Right cardiac atrium (tissue), 5 donors: ENCODE measurements around the gene WDR12. TPM values are rescaled to one million over a fixed set of nuclear protein-coding genes. Genes with fewer than 3 reads are reported as not detected.
"Not testable (repeated sequence)": the region's sequence is repeated elsewhere in the genome, so short reads cannot be mapped to it uniquely, and the experiment has no call there.

Experiments
- ATAC-seq, 2 donors: fragments of 200-7000 bp; cut with Tn5 transposase; one replicate each; pipeline versions ENCODE4 v1.8.0 to v1.9.1; 2020; ENCODE audit warnings: moderate library complexity in 2 of 2, mild to moderate bottlenecking in 1 of 2
- DNase-seq, 3 donors: peaks; one replicate each; pipeline ENCODE4 v3.0.0-alpha.2; 2020
- H3K27ac ChIP-seq: one replicate; pipeline ENCODE4 v1.5.1; 2013; ENCODE audit warnings: mild to moderate bottlenecking, low read length, control low read depth, moderate library complexity
- H3K27me3 ChIP-seq: one replicate; pipeline ENCODE4 v1.6.1; 2013; ENCODE audit not compliant: control insufficient read depth, insufficient read depth
- H3K4me1 ChIP-seq: one replicate; pipeline ENCODE4 v1.6.1; 2013; ENCODE audit warnings: low read length; ENCODE audit not compliant: control insufficient read depth, insufficient read depth
- H3K4me3 ChIP-seq: one replicate; pipeline ENCODE4 v1.5.1; 2013; ENCODE audit warnings: low read length, control low read depth
- H3K9me3 ChIP-seq: one replicate; pipeline ENCODE4 v1.6.1; 2013; ENCODE audit warnings: low read length; ENCODE audit not compliant: control insufficient read depth
- WGBS: extraction: QIAGEN DNeasy Blood & Tissue Kit; methylation state at CpG from one replicate; pipeline ENCODE4 v1.1.7; 2013; 5-methylcytosine and 5-hydroxymethylcytosine counted together
- intact Hi-C, 4 donors: fragments of 100-400 bp; cut with DNase I; formaldehyde crosslinking; loops; one replicate each; pipeline versions ENCODE4 v1.11.0 to v1.14.0; 2022 to 2023
- long read RNA-seq, 4 donors: library from polyadenylated mRNA; unstranded; transcript quantifications; one replicate each; pipeline ENCODE4 v2.0.0, GENCODE V29; 2020 to 2021
- polyA plus RNA-seq: library from polyadenylated mRNA; stranded (reverse); fragments of 200-250 nt; gene quantifications from one replicate; pipeline ENCODE4 v1.2.3, GENCODE V29; 2013
- total RNA-seq, 4 donors: library from RNA; stranded (reverse); fragmentation: NEBNext Ultra II Directional; extraction: Animal tissue kit (Norgen Biotek cat#: 25700); gene quantifications; one replicate each; pipeline ENCODE4 v1.2.1, GENCODE V29; 2021
- donor health status: healthy with polysubstance abuse.
- donor health status: DM: no; HTN: yes; CAD: no.
- donor health status: DM: no; HTN: no; CAD: no.
- donor health status: DM: no; HTN: yes; CAD: no; lungs with severe emphysema.
- donor health status: DM: yes; HTN: yes; CAD: no.

WDR12 gene
- total RNA-seq (10 to 100 TPM; 39.7 to 57.5 (median 54.1) TPM), polyA plus RNA-seq (29.4 TPM)
- long read RNA-seq, donor 1, full-length matches to known transcripts: 56 of 64 reads
- long read RNA-seq, donor 1, partial matches to known transcripts: 5 of 64 reads
- long read RNA-seq, donor 1, other reads (novel, unspliced or antisense): 3 of 64 reads
- long read RNA-seq, donor 2, full-length matches to known transcripts: 11 of 13 reads
- long read RNA-seq, donor 2, partial matches to known transcripts: 0 of 13 reads
- long read RNA-seq, donor 2, other reads (novel, unspliced or antisense): 2 of 13 reads
- long read RNA-seq, donor 3, full-length matches to known transcripts: 90 of 102 reads
- long read RNA-seq, donor 3, partial matches to known transcripts: 4 of 102 reads
- long read RNA-seq, donor 3, other reads (novel, unspliced or antisense): 8 of 102 reads
- long read RNA-seq, donor 4, full-length matches to known transcripts: 24 of 26 reads
- long read RNA-seq, donor 4, partial matches to known transcripts: 0 of 26 reads
- long read RNA-seq, donor 4, other reads (novel, unspliced or antisense): 2 of 26 reads

GRCh38 chr2:202911512-202912341 lies at the start of gene WDR12, which contains the start of gene CARF:
WDR12 (minus strand) TSS chr2:202911673; CDS start chr2:202911476, 197 bp downstream.
CARF (plus strand) TSS chr2:202912275; CDS start chr2:202941903, 29,628 bp downstream.
- Histone ChIP-seq H3K4me3 (peak within 1 kb of the TSS; percentile 99), H3K27ac (peak within 1 kb of the TSS; percentile 98), H3K9me3 (no peaks in the 10 kb centered on the region), H3K4me1 (no peaks in the 10 kb centered on the region), H3K27me3 (no peaks in the 10 kb centered on the region)
- DNase-seq (peak; percentile 94 to 97 (median 96)), ATAC-seq (peak; percentile 98)
- under 1% methylated on average over 39 of the region's 39 CpGs for WGBS
- intact Hi-C loops: no loop called here

- ATAC-seq: no peak
- DNase-seq: no peak
- Histone ChIP-seq H3K9me3 (no peaks in the 10 kb centered on the region), H3K4me3 (no peak overlapping the region), H3K27ac (no peak overlapping the region), H3K4me1 (no peaks in the 10 kb centered on the region), H3K27me3 (no peaks in the 10 kb centered on the region)
- intact Hi-C loops: no loop called here
- WGBS: 97% methylated on average over 6 of the region's 6 CpGs
Measured at GRCh38 chr2:202960524-202960923, 49.1 kb upstream of the WDR12 start.

- Histone ChIP-seq H3K9me3 (no peaks in the 10 kb centered on the region), H3K27me3 (no peaks in the 10 kb centered on the region), H3K27ac (no peak overlapping the region), H3K4me1 (no peaks in the 10 kb centered on the region), H3K4me3 (no peak overlapping the region)
- intact Hi-C loops: no loop called here
- ATAC-seq (no peak), DNase-seq (no peak)
- 18% methylated on average over 2 of the region's 2 CpGs for WGBS
Measured at GRCh38 chr2:202950592-202950991, 39.1 kb upstream of the WDR12 start.

GRCh38 chr2:202949333-202949732 lies 37.9 kb upstream of the WDR12 start:
- ATAC-seq, intact Hi-C loops: not testable (repeated sequence)
- WGBS: over 99% methylated on average over 3 of the region's 3 CpGs

GRCh38 chr2:202945497-202945896 lies 34.0 kb upstream of the WDR12 start:
- intact Hi-C loops: no loop called here
- 100% methylated on average over 2 of the region's 2 CpGs for WGBS
- ATAC-seq: no peak
- DNase-seq: no peak
- Histone ChIP-seq H3K9me3 (no peaks in the 10 kb centered on the region), H3K4me3 (no peak overlapping the region), H3K4me1 (no peaks in the 10 kb centered on the region), H3K27ac (no peak overlapping the region), H3K27me3 (no peaks in the 10 kb centered on the region)

More at GRCh38 chr2:202949333-202949732, 37.9 kb upstream of the WDR12 start:
- H3K27ac ChIP-seq, H3K4me3 ChIP-seq, H3K9me3 ChIP-seq, DNase-seq, H3K4me1 ChIP-seq, H3K27me3 ChIP-seq: not testable (repeated sequence)

- intact Hi-C loops: no loop called here
- ATAC-seq: no peak
Measured at GRCh38 chr2:202944816-202945215, 33.3 kb upstream of the WDR12 start.

GRCh38 chr2:202944408-202944807 lies 32.9 kb upstream of the WDR12 start:
- intact Hi-C loops: no loop called here
- Histone ChIP-seq H3K4me1 (no peaks in the 10 kb centered on the region), H3K4me3 (no peak overlapping the region), H3K27ac (no peak overlapping the region), H3K27me3 (no peaks in the 10 kb centered on the region), H3K9me3 (no peaks in the 10 kb centered on the region)
- no peak for ATAC-seq
- DNase-seq: no peak
- 89% methylated on average over 1 of the region's 1 CpG for WGBS

More at GRCh38 chr2:202944816-202945215, 33.3 kb upstream of the WDR12 start:
- H3K27ac ChIP-seq: no peak overlapping the region
- no peaks in the 10 kb centered on the region for H3K4me1 ChIP-seq
- 93% methylated on average over 3 of the region's 3 CpGs for WGBS
- no peak for DNase-seq
- H3K9me3 ChIP-seq: no peaks in the 10 kb centered on the region
- no peaks in the 10 kb centered on the region for H3K27me3 ChIP-seq
- no peak overlapping the region for H3K4me3 ChIP-seq

GRCh38 chr2:202941771-202942170 lies 30.3 kb upstream of the WDR12 start:
- H3K9me3 ChIP-seq: no peaks in the 10 kb centered on the region
- ATAC-seq (no peak), DNase-seq (no peak)
- 97% methylated on average over 4 of the region's 4 CpGs for WGBS
- no peak overlapping the region for H3K4me3 ChIP-seq
- H3K27ac ChIP-seq: no peak overlapping the region
- no peaks in the 10 kb centered on the region for H3K4me1 ChIP-seq
- no peaks in the 10 kb centered on the region for H3K27me3 ChIP-seq
- intact Hi-C loops: no loop called here

GRCh38 chr2:202938960-202939359 lies 27.5 kb upstream of the WDR12 start:
- Histone ChIP-seq H3K4me1 (no peaks in the 10 kb centered on the region), H3K27me3 (no peaks in the 10 kb centered on the region), H3K27ac (no peak overlapping the region), H3K4me3 (no peak overlapping the region), H3K9me3 (no peaks in the 10 kb centered on the region)
- ATAC-seq (no peak), DNase-seq (no peak)
- intact Hi-C loops: no loop called here
- WGBS: 97% methylated on average over 3 of the region's 3 CpGs

GRCh38 chr2:202934456-202934855 lies 23.0 kb upstream of the WDR12 start:
- Histone ChIP-seq H3K4me1 (no peaks in the 10 kb centered on the region), H3K27me3 (no peaks in the 10 kb centered on the region), H3K9me3 (no peaks in the 10 kb centered on the region), H3K4me3 (no peak overlapping the region), H3K27ac (no peak overlapping the region)
- 97% methylated on average over 2 of the region's 2 CpGs for whole genome bisulfite sequencing
- no peak for ATAC-seq
- DNase-seq: no peak
- intact Hi-C loops: no loop called here

GRCh38 chr2:202933958-202934357 lies 22.5 kb upstream of the WDR12 start:
- no peaks in the 10 kb centered on the region for H3K4me1 ChIP-seq
- 94% methylated on average over 2 of the region's 2 CpGs for WGBS
- no peak overlapping the region for H3K4me3 ChIP-seq
- intact Hi-C loops: no loop called here
- no peaks in the 10 kb centered on the region for H3K27me3 ChIP-seq
- ATAC-seq: no peak
- H3K27ac ChIP-seq: no peak overlapping the region
- H3K9me3 ChIP-seq: no peaks in the 10 kb centered on the region
- DNase-seq: no peak
